ENCODE results near the gene CHD1.

DNA sequence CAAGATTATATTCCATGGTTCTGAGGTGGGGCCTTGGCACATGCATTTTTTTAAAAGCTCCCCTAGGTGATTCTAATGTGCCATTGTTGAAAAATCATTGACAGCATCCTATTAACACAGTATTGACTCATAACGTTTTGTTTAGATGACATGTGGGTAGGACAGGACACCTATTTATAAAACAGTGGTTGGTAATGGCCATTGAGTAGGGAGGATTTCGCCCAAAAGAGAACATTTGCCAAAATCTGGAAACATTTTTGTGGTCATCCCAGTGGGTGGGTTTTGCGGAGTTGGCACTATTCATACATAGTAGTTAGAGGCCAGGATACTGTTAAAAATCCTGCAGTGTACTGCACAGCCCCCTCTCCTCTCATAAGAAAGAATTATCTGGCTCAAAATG is 6.4 kb upstream of the CHD1 start:
- TF ChIP-seq POLR2A (IDR thresholded peaks at IDR 0.05), result no peak
- TF ChIP-seq, protein P1, sequence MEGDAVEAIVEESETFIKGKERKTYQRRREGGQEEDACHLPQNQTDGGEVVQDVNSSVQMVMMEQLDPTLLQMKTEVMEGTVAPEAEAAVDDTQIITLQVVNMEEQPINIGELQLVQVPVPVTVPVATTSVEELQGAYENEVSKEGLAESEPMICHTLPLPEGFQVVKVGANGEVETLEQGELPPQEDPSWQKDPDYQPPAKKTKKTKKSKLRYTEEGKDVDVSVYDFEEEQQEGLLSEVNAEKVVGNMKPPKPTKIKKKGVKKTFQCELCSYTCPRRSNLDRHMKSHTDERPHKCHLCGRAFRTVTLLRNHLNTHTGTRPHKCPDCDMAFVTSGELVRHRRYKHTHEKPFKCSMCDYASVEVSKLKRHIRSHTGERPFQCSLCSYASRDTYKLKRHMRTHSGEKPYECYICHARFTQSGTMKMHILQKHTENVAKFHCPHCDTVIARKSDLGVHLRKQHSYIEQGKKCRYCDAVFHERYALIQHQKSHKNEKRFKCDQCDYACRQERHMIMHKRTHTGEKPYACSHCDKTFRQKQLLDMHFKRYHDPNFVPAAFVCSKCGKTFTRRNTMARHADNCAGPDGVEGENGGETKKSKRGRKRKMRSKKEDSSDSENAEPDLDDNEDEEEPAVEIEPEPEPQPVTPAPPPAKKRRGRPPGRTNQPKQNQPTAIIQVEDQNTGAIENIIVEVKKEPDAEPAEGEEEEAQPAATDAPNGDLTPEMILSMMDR (IDR thresholded peaks at IDR 0.05), result no peak
